Eye (tissue), 1 donor: ENCODE data around the gene PRRX2.

Experiments
- DNase-seq: peaks from one replicate; pipeline ENCODE4 v3.0.0-alpha.2; 2015

The PRRX2 gene

GRCh38 chr9:129762985-129763926, 97.8 kb downstream of the PRRX2 start:
- no peak for DNase-seq

GRCh38 chr9:129765764-129766317, 100.4 kb downstream of the PRRX2 start:
- DNase-seq = no peak

- no peak for DNase-seq
These were observed 103.0 kb downstream of the PRRX2 start for GRCh38 chr9:129768486-129768885.

GRCh38 chr9:129769669-129770068, 104.2 kb downstream of the PRRX2 start:
- DNase-seq = no peak

- DNase-seq = peak; percentile 42
These were observed 105.3 kb downstream of the PRRX2 start for GRCh38 chr9:129770741-129771140.
